NCI-H1436 treated with DMSO at 0.1 percent for 48 hours (cell line): ENCODE measurements around the gene URI1.

ENCODE experiments used
- DNase-seq: peaks from one replicate; lab custom pipeline; 2025; lab: John Stamatoyannopoulos, UW

The URI1 gene

GRCh38 chr19:30059741-30060457 lies 117.9 kb downstream of the URI1 start:
- no peak for DNase-seq

- no peak for DNase-seq
Observed at GRCh38 chr19:30060531-30061222, 118.6 kb downstream of the URI1 start.

GRCh38 chr19:30061223-30062064 lies 119.4 kb downstream of the URI1 start:
- DNase-seq: no peak

GRCh38 chr19:30062065-30062906 lies 120.2 kb downstream of the URI1 start:
- DNase-seq: no peak

GRCh38 chr19:30062907-30063649 lies 121.0 kb downstream of the URI1 start:
- DNase-seq: no peak

GRCh38 chr19:30063650-30064347 lies 121.8 kb downstream of the URI1 start:
- no peak for DNase-seq

- DNase-seq: no peak
Observed at GRCh38 chr19:30064348-30064699, 122.3 kb downstream of the URI1 start.

- no peak for DNase-seq
Observed at GRCh38 chr19:30064771-30065494, 122.9 kb downstream of the URI1 start.

GRCh38 chr19:30065680-30066606 lies 123.9 kb downstream of the URI1 start:
- no peak for DNase-seq
